ENCODE measurements around the gene LPO. TPM values are rescaled to one million over a fixed set of nuclear protein-coding genes. Genes with fewer than 3 reads are reported as not detected.

The LPO gene
- total RNA-seq, 2 experiments from 2014 or later: not detected

DNA sequence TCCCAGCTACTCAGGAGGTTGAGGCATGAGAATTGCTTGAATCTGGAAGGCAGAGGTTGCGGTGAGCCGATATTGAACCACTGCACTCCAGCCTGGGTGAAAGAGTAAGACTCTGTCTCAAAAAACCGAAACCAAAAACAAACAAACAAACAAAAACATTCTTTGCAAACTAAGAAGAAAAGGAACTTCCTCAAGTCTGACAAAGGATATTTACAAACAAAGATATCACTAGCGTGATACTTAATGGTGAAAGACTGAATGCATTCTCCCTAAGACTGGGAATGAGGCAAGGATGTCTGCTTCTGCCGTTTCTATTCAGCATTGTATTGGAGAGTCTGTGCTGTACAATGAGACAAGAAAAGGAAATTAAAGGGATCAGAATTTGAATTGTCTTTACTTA lies 52.9 kb downstream of the LPO start:
- TF ChIP-seq, protein P1, sequence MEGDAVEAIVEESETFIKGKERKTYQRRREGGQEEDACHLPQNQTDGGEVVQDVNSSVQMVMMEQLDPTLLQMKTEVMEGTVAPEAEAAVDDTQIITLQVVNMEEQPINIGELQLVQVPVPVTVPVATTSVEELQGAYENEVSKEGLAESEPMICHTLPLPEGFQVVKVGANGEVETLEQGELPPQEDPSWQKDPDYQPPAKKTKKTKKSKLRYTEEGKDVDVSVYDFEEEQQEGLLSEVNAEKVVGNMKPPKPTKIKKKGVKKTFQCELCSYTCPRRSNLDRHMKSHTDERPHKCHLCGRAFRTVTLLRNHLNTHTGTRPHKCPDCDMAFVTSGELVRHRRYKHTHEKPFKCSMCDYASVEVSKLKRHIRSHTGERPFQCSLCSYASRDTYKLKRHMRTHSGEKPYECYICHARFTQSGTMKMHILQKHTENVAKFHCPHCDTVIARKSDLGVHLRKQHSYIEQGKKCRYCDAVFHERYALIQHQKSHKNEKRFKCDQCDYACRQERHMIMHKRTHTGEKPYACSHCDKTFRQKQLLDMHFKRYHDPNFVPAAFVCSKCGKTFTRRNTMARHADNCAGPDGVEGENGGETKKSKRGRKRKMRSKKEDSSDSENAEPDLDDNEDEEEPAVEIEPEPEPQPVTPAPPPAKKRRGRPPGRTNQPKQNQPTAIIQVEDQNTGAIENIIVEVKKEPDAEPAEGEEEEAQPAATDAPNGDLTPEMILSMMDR (IDR thresholded peaks at IDR 0.05): no peak
- intact Hi-C loops (cut with micrococcal nuclease): no loop called here
- no peak for DNase-seq
- no peak for ATAC-seq
- H3K27ac Mint-ChIP-seq: no peak overlapping the region
- H3K4me3 Mint-ChIP-seq: no peak overlapping the region
- H3K4me1 Mint-ChIP-seq (ENCODE audit: low read depth): no peaks in the 10 kb centered on the region
- H3K27me3 Mint-ChIP-seq: peaks cover 9% of the 10 kb centered on the region
- POLR2A ChIA-PET: interaction anchor here (0.9 to 1.1 kb wide), 2 partner anchors 22 to 341 kb away, joined by 3 read pairs; no protein-coding TSS in a partner anchor
- no peaks in the 10 kb centered on the region for H3K9me3 Mint-ChIP-seq
- H3K36me3 Mint-ChIP-seq (ENCODE audit: low read depth): no peaks in the 10 kb centered on the region
- CTCF ChIA-PET: no interaction called here

DNA sequence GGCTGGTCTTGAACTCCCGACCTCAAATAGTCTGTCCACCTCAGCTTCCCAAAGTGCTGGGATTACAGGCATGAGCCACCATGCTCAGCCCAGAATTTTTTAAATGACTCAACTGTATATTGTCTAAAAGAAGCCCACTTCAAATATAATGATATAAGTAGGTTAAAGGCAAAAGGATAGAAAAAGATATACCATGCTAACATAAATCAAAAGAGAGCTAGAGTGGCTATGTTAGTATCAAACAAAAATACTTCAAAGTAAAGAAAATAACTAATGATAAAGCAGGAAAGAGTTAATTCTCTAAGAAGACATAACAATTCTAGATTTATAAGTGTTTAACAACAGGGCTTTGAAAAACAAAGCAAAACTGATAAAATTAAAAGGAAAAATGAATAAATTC lies 55.6 kb downstream of the LPO start:
- peaks cover 5% of the 10 kb centered on the region for H3K27me3 Mint-ChIP-seq
- no peak overlapping the region for H3K4me3 Mint-ChIP-seq
- intact Hi-C loops (cut with micrococcal nuclease): no loop called here
- TF ChIP-seq, protein P1 (IDR thresholded peaks at IDR 0.05): no peak
- ChIA-PET POLR2A (no interaction called here), CTCF (interaction anchor here (2.2 kb wide), 1 partner anchor 10 kb away, joined by 15 read pairs; no protein-coding TSS in a partner anchor)
- no peak for ATAC-seq
- no peaks in the 10 kb centered on the region for H3K4me1 Mint-ChIP-seq (ENCODE audit: low read depth)
- no peaks in the 10 kb centered on the region for H3K9me3 Mint-ChIP-seq
- H3K27ac Mint-ChIP-seq: no peak overlapping the region
- H3K36me3 Mint-ChIP-seq (ENCODE audit: low read depth): no peaks in the 10 kb centered on the region
- no peak for DNase-seq

DNA sequence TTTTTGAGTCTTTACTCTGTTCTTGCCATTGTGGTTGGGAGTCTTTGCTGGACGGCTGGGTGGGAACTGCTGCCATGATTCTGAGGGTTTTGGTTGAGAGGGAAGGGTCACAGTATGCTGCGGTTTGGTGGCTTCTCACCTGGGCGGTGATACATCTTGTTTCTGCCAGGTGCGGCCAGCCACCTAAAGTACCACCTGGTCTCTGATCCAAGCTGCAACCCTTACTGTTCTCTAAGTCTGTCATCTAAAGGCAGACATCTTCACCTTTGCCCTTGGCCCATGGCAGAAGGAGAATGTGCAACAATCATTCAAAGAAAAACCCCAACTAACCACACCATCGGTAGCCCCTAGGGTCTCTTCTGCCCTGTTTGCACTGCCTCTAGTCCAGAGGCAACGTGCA lies 62.0 kb downstream of the LPO start:
- peaks cover 2% of the 10 kb centered on the region for H3K4me1 Mint-ChIP-seq (ENCODE audit: low read depth)
- no peak for ATAC-seq
- H3K36me3 Mint-ChIP-seq (ENCODE audit: low read depth): no peaks in the 10 kb centered on the region
- POLR2A ChIA-PET: no interaction called here
- TF ChIP-seq, protein P1 (IDR thresholded peaks at IDR 0.05): no peak
- H3K27ac Mint-ChIP-seq: no peak overlapping the region
- no peaks in the 10 kb centered on the region for H3K9me3 Mint-ChIP-seq
- intact Hi-C loops (cut with micrococcal nuclease): loop anchor here (5.0 kb wide), 1 partner anchor 147 kb away; no protein-coding TSS in a partner anchor
- CTCF ChIA-PET: interaction anchor here (1.7 kb wide), 1 partner anchor 17 kb away, joined by 6 read pairs; no protein-coding TSS in a partner anchor
- H3K27me3 Mint-ChIP-seq: no peaks in the 10 kb centered on the region
- H3K4me3 Mint-ChIP-seq: no peak overlapping the region
- no peak for DNase-seq

DNA sequence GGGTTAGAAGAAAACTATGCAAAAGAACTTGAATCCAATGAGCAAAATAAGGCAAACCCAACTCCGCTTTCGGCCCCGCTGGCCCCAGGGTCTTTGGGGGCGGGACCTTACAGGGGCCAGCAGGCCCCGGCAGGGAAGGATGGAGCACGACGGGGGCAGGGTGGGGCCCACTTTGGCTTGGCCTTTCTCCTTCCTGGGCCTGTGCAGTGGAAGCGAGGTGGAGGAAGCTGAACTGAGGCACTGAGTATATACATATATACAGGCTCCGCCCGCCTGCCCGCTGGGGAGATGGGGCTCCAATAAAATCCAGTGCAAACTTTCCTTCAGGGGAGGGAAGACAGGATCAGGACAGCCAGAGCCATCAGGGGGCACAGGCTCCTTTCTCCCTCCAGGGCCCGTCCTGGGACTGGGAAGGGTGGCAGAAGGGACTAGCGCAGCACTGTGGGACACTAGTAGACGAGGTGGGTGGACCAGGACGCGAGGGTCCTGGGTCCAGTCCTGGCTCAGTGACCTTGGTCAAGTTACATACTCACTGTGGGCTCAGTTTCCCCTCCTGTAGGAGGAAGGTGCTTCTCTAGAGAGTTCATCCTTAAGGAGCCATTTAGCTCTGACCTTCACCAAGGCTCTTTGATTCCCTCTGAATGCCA lies 63.2 kb downstream of the LPO start:
- DNase-seq: no peak
- Mint-ChIP-seq H3K9me3 (no peaks in the 10 kb centered on the region), H3K27me3 (no peaks in the 10 kb centered on the region), H3K27ac (no peak overlapping the region), H3K36me3 (ENCODE audit: low read depth) (no peaks in the 10 kb centered on the region), H3K4me3 (no peak overlapping the region), H3K4me1 (ENCODE audit: low read depth) (peaks cover 2% of the 10 kb centered on the region)
- intact Hi-C loops (cut with micrococcal nuclease): loop anchor here (5.0 kb wide), 1 partner anchor 146 kb away; no protein-coding TSS in a partner anchor
- TF ChIP-seq, protein P1 (IDR thresholded peaks at IDR 0.05): no peak
- CTCF ChIA-PET: interaction anchor here (1.2 to 4.7 kb wide), 4 partner anchors 14 to 52 kb away, joined by 3 to 45 read pairs (median 12); no protein-coding TSS in a partner anchor
- POLR2A ChIA-PET: interaction anchor here (0.6 kb wide), 1 partner anchor 42 kb away, joined by 3 read pairs; no protein-coding TSS in a partner anchor
- no peak for ATAC-seq
